Measurements from ENCODE around the gene COL7A1. TPM values are rescaled to one million over a fixed set of nuclear protein-coding genes. Genes with fewer than 3 reads are reported as not detected.

COL7A1 gene
- polyA plus RNA-seq, 3 donors: 0.37 to 1.9 TPM; not detected in 1

DNA sequence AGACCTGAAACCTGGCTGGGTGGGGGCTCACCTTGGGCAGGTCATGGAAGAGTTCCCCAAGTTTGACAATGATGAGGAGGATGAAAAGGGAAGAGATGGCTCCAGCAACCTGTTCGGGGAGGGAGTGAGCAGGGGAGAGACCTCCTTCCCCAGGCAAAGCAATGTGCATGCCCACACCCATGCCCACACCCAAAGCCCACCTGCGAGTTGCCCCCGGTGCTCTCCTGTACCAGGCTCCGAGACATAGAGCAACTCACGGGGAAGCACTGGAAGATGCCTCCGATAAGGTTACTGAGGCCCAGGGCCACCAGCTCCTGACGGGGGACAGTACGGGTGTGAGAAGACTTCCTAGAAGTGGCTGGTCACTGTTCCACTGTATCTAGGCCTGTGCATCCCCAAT, 35.3 kb upstream of the COL7A1 start:
- peaks cover 77 to 83% of the 10 kb centered on the region in 2 donors for H3K36me3 ChIP-seq (replicated peaks in 1 of 2; ENCODE audit: control insufficient read depth in 1 of 2, insufficient read depth in 2 of 2, low read length in 2 of 2)
- H3K4me2 ChIP-seq (replicated peaks; ENCODE audit: extremely low read depth, low read length, poor library complexity, severe bottlenecking): no peak overlapping the region
- intact Hi-C loops (cut with micrococcal nuclease): loop anchor here (10.0 kb wide), 1 partner anchor 166 kb away; a partner anchor contains a TSS
- no peaks in the 10 kb centered on the region for H3K27me3 ChIP-seq (ENCODE audit: control insufficient read depth in 2 of 2, insufficient read depth in 2 of 2, low read length in 2 of 2)
- Mint-ChIP-seq H3K36me3 (peaks cover 67 to 81% of the 10 kb centered on the region in 2 donors), H3K4me1 (peaks cover 14% of the 10 kb centered on the region), H3K4me3 (no peak overlapping the region), H3K9me3 (peaks cover 0 to 3% (median 0%) of the 10 kb centered on the region in 7 donors), H3K27ac (peak overlapping the region in 1 of 7 donors; percentile 51), H3K27me3 (ENCODE audit: low read depth in 3 of 3) (peaks cover 0 to 4% (median 3%) of the 10 kb centered on the region in 3 donors)
- DNase-seq: no peak
- H2AFZ ChIP-seq (ENCODE audit: insufficient read depth, low read depth, low read length, poor library complexity, severe bottlenecking): no peak overlapping the region
- H4K20me1 ChIP-seq (ENCODE audit: insufficient read depth, low read length): peaks cover 16% of the 10 kb centered on the region
- H3K27ac ChIP-seq (ENCODE audit: low read depth in 1 of 2, low read length in 2 of 2): no peak overlapping the region
- 97% methylated on average over 5 of the region's 8 CpGs for WGBS (ENCODE audit: insufficient coverage)
- H3K4me3 ChIP-seq (replicated peaks in 1 of 3; ENCODE audit: low read depth in 2 of 3, low read length in 3 of 3): no peak overlapping the region
- H3K4me1 ChIP-seq (ENCODE audit: control insufficient read depth in 1 of 2, insufficient read depth in 2 of 2, low read length in 2 of 2): peaks cover 11 to 22% of the 10 kb centered on the region in 2 donors
- no peak overlapping the region for H3K9ac ChIP-seq (ENCODE audit: insufficient read depth, low read length, poor library complexity, severe bottlenecking)
- TF ChIP-seq, protein P1, sequence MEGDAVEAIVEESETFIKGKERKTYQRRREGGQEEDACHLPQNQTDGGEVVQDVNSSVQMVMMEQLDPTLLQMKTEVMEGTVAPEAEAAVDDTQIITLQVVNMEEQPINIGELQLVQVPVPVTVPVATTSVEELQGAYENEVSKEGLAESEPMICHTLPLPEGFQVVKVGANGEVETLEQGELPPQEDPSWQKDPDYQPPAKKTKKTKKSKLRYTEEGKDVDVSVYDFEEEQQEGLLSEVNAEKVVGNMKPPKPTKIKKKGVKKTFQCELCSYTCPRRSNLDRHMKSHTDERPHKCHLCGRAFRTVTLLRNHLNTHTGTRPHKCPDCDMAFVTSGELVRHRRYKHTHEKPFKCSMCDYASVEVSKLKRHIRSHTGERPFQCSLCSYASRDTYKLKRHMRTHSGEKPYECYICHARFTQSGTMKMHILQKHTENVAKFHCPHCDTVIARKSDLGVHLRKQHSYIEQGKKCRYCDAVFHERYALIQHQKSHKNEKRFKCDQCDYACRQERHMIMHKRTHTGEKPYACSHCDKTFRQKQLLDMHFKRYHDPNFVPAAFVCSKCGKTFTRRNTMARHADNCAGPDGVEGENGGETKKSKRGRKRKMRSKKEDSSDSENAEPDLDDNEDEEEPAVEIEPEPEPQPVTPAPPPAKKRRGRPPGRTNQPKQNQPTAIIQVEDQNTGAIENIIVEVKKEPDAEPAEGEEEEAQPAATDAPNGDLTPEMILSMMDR (IDR thresholded peaks at IDR 0.05): no peak
- no peaks in the 10 kb centered on the region for H3K9me3 ChIP-seq (replicated peaks in 1 of 2; ENCODE audit: control insufficient read depth in 1 of 2, insufficient read depth in 1 of 2, low read length in 2 of 2)
- H3K79me2 ChIP-seq (ENCODE audit: insufficient read depth, low read length): peaks cover 19% of the 10 kb centered on the region

- Mint-ChIP-seq H3K27me3 (ENCODE audit: low read depth in 3 of 3) (peaks cover 0 to 4% (median 3%) of the 10 kb centered on the region in 3 donors), H3K27ac (no peak overlapping the region), H3K4me1 (peaks cover 14% of the 10 kb centered on the region), H3K4me3 (no peak overlapping the region), H3K9me3 (peaks cover 0 to 3% (median 0%) of the 10 kb centered on the region in 7 donors), H3K36me3 (peaks cover 72 to 86% of the 10 kb centered on the region in 2 donors)
- Histone ChIP-seq H3K27ac (ENCODE audit: low read depth in 1 of 2, low read length in 2 of 2) (no peak overlapping the region), H3K9ac (ENCODE audit: insufficient read depth, low read length, poor library complexity, severe bottlenecking) (no peak overlapping the region), H3K9me3 (replicated peaks in 1 of 2; ENCODE audit: control insufficient read depth in 1 of 2, insufficient read depth in 1 of 2, low read length in 2 of 2) (no peaks in the 10 kb centered on the region), H4K20me1 (ENCODE audit: insufficient read depth, low read length) (peaks cover 16% of the 10 kb centered on the region), H3K27me3 (ENCODE audit: control insufficient read depth in 2 of 2, insufficient read depth in 2 of 2, low read length in 2 of 2) (no peaks in the 10 kb centered on the region), H3K4me1 (ENCODE audit: control insufficient read depth in 1 of 2, insufficient read depth in 2 of 2, low read length in 2 of 2) (peaks cover 11 to 18% of the 10 kb centered on the region in 2 donors), H3K79me2 (ENCODE audit: insufficient read depth, low read length) (peaks cover 16% of the 10 kb centered on the region), H3K36me3 (replicated peaks in 1 of 2; ENCODE audit: control insufficient read depth in 1 of 2, insufficient read depth in 2 of 2, low read length in 2 of 2) (peaks cover 82 to 88% of the 10 kb centered on the region in 2 donors), H3K4me2 (replicated peaks; ENCODE audit: extremely low read depth, low read length, poor library complexity, severe bottlenecking) (no peak overlapping the region), H2AFZ (ENCODE audit: insufficient read depth, low read depth, low read length, poor library complexity, severe bottlenecking) (no peak overlapping the region), H3K4me3 (replicated peaks in 1 of 3; ENCODE audit: low read depth in 2 of 3, low read length in 3 of 3) (no peak overlapping the region)
- TF ChIP-seq, protein P1 (IDR thresholded peaks at IDR 0.05): no peak
- intact Hi-C loops (cut with micrococcal nuclease): loop anchor here (10.0 kb wide), 1 partner anchor 165 kb away; a partner anchor contains a TSS
- 100% methylated on average over 11 of the region's 12 CpGs for WGBS (ENCODE audit: insufficient coverage)
- DNase-seq: no peak
These were observed 34.8 kb upstream of the COL7A1 start for GRCh38 chr3:48629894-48630293.

Data from CD14-positive monocyte (primary cell).